LNCaP clone FGC (cell line): ENCODE results near the gene RASL10A.

ENCODE experiments used
- DNase-seq: peaks from one replicate; pipeline ENCODE4 v3.0.0-alpha.2; 2011; ENCODE audit warnings: low read depth
- H3K4me3 ChIP-seq: 2 replicates; pipeline ENCODE4 v1.5.1; 2011; ENCODE audit warnings: mild to moderate bottlenecking, low read depth, low read length, control low read depth
- CTCF ChIP-seq: IDR thresholded peaks from 2 replicates; pipeline ENCODE4 v1.5.1; 2012; ENCODE audit warnings: mild to moderate bottlenecking; ENCODE audit not compliant: control insufficient read depth, insufficient read depth; ENCODE audit errors: extremely low read depth

Gene RASL10A

GRCh38 chr22:29328566-29329500 is 13.3 kb upstream of the RASL10A start:
- DNase-seq = no peak
- TF ChIP-seq CTCF = no peak
- H3K4me3 ChIP-seq = no peak overlapping the region

- DNase-seq = no peak
- H3K4me3 ChIP-seq = no peak overlapping the region
- no peak for TF ChIP-seq CTCF
Measured at GRCh38 chr22:29328055-29328454, 12.6 kb upstream of the RASL10A start.

- DNase-seq = no peak
- TF ChIP-seq CTCF = no peak
- no peak overlapping the region for H3K4me3 ChIP-seq
Measured at GRCh38 chr22:29327089-29327764, 11.7 kb upstream of the RASL10A start.

GRCh38 chr22:29326481-29326880 is 11.0 kb upstream of the RASL10A start:
- DNase-seq = no peak
- no peak for TF ChIP-seq CTCF
- no peak overlapping the region for H3K4me3 ChIP-seq

GRCh38 chr22:29325785-29326315 is 10.4 kb upstream of the RASL10A start:
- no peak for DNase-seq
- no peak overlapping the region for H3K4me3 ChIP-seq
- no peak for TF ChIP-seq CTCF

- TF ChIP-seq CTCF = no peak
- DNase-seq = no peak
Measured at GRCh38 chr22:29325356-29325755, 9.9 kb upstream of the RASL10A start.

More at GRCh38 chr22:29325356-29325755, 9.9 kb upstream of the RASL10A start:
- no peak overlapping the region for H3K4me3 ChIP-seq
